NCI-H524 treated with DMSO at 0.1 percent for 48 hours (cell line): ENCODE measurements around the gene CDK9.

Experiments used
- DNase-seq: peaks from one replicate; lab custom pipeline; 2025; lab: John Stamatoyannopoulos, UW

The CDK9 gene

DNA sequence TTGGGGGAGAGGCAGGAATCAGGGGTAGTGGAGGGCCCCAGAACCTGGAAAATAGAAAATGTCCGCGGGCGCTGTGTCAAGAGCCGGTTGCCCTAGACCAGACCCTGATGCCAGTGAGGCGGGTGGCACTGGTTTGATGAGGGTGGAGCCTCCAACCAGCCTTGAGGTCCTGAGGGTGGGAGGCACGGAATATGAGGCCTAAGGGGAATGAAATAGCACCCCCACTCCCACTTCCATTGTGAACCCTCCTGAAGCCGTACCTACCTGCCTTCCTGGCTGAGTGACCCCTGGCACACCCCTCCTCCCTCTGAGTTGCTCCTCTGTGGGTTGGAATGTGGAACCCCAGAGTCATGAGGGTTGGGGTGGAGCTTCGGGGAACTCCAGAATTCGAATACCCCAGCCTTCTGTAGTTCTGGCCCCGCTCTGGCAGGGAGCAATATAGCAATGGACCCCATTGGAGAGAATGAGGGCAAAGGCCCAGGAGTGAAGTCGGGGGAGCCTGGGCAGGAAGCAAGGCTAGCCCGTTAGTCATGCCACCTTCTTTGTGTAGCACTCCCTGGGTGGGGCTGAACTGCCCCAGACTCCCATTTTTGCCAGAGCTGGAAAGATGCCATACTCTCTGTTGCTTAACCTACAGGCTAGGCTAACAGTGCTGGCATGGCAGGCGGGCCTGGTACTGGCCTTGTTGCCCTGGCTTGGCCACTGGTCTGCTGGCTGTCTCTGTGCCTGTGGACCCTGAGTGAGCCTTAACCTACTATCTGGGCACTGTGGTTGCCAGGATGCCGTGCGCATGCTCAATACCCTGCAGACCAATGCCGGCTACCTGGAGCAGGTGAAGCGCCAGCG lies 17.9 kb downstream of the CDK9 start:
- DNase-seq, result no peak

- DNase-seq, result no peak
These were observed 19.8 kb downstream of the CDK9 start for GRCh38 chr9:127805620-127806019.

GRCh38 chr9:127806871-127807270 lies 21.0 kb downstream of the CDK9 start:
- DNase-seq, result no peak

- no peak for DNase-seq
These were observed 22.6 kb downstream of the CDK9 start for GRCh38 chr9:127808347-127809001.

- no peak for DNase-seq
These were observed 23.2 kb downstream of the CDK9 start for GRCh38 chr9:127809002-127809539.

DNA sequence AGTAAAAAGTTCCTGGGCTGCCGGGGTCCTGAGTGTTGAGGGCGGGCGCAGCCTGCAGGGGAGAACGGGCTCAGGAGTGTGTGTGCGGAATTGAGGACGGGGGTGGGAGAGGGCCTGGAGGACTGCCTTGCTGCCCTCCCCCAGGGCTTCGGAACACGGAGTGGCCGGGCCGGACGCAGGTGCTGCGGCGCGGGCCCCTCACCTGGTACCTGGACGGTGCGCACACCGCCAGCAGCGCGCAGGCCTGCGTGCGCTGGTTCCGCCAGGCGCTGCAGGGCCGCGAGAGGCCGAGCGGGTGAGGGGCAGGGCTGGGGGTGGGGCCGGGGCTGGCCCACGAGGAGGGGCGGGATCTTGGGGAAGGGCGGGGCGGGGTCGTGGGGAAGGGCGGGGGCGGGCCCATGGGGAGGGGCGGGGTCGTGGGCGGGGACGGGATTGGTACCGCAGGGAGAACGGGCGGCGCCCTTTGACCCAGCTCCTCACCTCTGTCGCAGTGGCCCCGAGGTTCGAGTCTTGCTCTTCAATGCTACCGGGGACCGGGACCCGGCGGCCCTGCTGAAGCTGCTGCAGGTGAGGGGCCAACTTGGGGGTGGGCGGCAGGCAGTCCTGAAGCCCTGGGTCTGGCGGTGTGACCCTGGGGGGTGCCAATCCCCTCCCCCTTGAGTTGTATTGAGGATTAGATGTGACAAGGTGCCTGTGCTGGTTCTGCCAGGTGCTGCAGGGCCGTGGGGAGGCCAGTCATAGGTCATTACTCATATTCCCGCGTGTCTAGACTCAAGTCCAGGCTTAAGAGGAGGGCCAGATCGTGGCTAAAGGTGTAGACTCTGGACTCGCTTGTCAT lies 23.9 kb downstream of the CDK9 start:
- no peak for DNase-seq

GRCh38 chr9:127810378-127811187 lies 24.7 kb downstream of the CDK9 start:
- DNase-seq, result no peak

DNA sequence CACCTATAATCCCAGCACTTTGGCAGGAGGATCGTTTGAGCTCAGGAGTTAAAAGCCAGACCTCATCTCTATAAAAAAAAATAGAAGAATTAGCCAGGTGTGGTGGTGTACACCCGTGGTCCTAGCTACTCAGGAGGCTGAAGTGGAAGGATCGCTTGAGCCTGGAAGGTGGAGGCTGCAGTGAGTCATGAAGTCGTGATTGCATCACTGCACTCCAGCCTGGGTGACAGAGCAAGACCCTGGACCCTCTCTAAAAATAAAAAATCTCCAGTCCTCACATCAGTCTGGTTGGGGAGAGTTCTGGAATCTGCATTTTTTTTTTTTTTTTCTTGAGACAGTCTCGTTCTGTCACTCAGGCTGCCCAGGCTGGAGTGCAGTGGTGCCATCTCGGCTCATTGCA lies 26.2 kb downstream of the CDK9 start:
- no peak for DNase-seq

GRCh38 chr9:127812936-127813675 lies 27.3 kb downstream of the CDK9 start:
- no peak for DNase-seq

DNA sequence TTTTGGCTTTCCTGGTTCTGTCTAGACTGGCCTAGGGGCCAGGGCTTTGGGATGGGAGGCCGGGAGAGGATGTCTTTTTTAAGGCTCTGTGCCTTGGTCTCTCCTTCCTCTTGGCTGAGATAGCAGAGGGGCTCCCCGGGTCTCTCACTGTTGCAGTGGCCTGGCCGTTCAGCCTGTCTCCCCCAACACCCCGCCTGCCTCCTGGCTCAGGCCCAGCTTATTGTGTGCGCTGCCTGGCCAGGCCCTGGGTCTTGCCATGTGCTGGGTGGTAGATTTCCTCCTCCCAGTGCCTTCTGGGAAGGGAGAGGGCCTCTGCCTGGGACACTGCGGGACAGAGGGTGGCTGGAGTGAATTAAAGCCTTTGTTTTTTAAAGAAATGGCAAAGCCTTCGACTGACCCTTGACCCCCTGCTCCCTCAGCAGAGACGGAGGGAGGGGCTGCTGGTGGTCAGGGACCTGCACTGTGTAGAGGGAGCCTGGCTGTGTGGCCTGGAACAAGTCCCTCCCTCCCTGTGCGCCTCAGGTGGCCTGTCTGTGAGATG lies 27.9 kb downstream of the CDK9 start:
- no peak for DNase-seq

DNA sequence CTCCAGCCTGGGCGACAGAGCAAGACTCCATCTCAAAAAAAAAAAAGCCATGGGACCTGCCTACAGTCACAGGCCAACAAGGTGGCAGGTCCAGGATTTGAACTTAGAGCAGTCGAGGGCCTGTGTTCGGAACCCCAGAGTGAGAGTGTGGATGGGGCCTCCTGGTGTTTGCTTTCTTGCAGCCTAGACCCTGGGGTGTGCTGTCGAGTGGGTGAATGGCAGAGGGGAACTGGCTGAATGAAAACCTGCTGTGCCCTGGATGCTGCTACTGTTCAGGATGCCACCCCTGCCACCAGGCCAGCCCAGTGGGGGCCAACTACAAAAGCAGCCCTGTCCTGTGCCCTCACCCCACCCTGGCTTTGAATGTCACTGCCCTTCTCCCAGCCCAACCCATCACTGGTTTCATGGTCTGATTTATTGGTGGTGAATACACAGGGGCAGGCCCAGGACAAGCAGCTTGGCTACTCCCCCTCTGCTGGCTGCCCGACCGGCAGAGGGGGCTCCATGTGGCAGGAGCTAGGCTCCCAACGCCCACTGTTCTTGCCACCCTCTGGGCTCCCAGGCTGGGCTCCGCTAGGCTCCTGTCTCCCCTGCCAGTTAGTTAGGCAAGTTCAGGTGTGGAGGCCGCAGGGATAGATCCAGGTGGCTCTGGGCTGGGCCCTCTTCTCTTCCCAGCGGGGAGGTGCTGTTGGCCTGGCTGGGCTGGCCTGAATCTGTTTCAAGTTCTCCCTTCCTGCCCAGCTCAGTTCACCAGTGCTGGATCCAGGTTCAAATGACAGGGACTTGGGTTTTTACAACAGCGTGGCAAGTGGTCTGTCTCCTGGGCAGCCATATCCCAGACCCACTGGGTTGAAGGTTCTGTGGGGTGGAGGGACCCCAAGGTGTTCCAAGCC lies 29.0 kb downstream of the CDK9 start:
- DNase-seq, result no peak

DNA sequence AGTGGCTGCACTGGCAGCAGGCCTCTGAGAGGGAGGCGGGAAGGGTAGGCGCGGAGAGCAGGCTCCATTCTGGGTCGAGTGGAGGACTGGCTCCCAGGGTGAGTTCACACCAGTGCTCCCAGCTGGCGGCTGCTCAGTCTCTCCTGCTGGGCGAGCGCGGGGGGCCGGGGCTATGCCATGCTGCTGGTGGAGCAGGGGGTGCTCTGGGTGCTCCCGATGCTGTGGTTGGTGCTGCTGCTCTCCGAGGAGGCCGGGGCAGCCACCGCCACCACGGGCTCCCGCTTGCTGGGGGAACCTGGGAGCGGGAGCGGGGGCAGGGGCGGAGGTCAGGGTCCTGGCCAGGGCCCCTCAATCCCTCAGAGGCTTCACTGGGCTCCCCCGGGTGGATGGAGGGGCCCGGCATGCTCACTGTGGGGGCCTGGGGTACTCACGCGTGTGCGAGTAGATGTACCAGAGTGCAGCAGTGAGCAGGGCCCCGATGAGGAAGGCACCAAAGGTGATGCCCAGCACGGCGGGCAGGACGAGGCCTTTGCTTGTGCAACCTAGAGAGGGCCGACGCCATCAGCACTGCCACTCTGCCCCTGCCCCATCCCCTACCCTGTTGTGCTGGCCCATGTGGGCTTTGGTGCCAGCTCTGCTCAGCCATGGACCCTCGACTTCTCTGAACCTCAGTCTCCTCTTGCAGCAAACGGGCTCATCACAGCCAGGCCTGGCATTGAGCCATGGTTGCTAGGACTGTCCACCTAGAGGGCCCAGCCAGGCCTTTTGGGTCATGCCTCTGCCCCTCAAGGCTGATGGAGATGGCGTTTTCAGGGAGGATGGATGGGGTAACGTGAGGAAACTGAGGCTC lies 29.9 kb downstream of the CDK9 start:
- DNase-seq, result no peak

GRCh38 chr9:127816362-127816725 lies 30.5 kb downstream of the CDK9 start:
- no peak for DNase-seq

DNA sequence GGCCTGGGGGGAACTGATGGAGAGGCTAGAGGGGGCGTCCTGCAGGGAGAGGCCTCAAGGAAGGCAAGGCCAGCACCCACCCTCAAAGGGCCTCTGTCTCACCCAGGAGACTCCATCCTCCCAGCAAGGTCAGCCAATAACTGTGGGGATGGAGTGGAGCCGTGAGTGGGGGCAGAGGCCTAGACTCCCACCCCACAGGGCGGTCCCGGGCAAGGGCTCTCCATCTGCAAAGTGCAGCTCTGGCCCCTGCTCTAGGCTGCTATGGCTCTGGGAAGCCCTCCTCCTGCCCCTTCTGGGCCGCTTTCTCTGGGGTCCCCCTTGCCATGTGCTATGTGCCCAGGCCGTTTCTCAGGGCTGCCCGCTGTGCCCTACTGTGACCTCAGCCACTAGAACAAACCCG lies 30.9 kb downstream of the CDK9 start:
- DNase-seq, result no peak

- peak; percentile 59 for DNase-seq
These were observed 32.1 kb downstream of the CDK9 start for GRCh38 chr9:127817881-127818434.

GRCh38 chr9:127818574-127818973 lies 32.7 kb downstream of the CDK9 start:
- no peak for DNase-seq

- DNase-seq, result no peak
These were observed 36.3 kb downstream of the CDK9 start for GRCh38 chr9:127822108-127822507.

DNA sequence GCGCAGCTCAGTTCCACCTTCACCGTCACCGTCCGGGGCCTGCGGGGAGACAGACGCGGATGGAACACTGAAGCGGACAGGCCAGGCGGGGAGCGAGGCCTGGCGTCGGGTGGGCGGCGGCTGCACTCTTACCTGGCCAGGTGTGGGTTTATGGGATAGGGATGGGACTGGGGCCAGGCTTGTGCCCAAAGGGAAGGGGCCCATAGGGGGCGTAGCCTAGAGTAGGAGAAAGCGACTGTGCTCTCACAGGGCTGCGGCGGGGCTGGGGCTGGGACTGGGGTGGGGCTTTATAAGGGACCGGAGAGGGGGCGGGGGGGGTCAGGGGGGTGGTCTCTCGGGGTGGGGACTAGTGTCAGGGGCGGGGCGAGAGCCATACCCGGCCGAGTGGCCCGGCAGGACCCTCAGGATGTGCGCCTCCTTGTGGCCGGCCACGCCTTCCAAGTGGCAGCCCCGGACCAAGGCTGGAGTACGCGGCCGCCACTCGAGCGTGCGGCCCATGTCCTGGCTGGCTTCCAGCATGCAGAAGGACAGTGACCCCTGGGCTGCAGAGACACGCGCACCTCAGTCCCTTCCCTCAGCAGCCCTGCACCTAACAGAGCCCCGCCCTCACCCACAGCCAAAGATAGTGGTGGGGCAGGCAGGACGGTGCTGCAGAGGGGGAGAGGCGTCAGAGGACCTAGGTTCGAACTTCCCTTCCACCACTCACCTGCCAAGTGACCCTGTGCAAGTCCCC lies 39.7 kb downstream of the CDK9 start:
- DNase-seq, result no peak
